WTC11 (cell line): ENCODE results near the gene LRIT3. TPM values are rescaled to one million over a fixed set of nuclear protein-coding genes. Genes with fewer than 3 reads are reported as not detected.

Experiments used
- ATAC-seq: fragments of 200-7000 bp; cut with Tn5 transposase; 2 replicates; pipeline ENCODE4 v1.10.0; 2021; ENCODE audit warnings: mild to moderate bottlenecking, moderate library complexity
- CTCF ChIA-PET: fragments of 300-600 bp; sonication (Branson Sonifier 250); formaldehyde crosslinking; loops from one replicate; lab custom pipeline; 2021; ENCODE audit warnings: antibody characterized with exemption; lab: Charles Lee
- POLR2A ChIA-PET: fragments of 350-600 bp; sonication (Branson Sonifier 250); formaldehyde crosslinking; loops from one replicate; lab custom pipeline; 2021; ENCODE audit warnings: antibody characterized with exemption; lab: Charles Lee
- DNase-seq: peaks from one replicate; pipeline ENCODE4 v3.0.0; 2021; ENCODE audit warnings: low spot score
- H3K27ac Mint-ChIP-seq: 2 replicates; pipeline ENCODE4 v1.8.0; 2021; ENCODE audit warnings: mixed read lengths
- H3K27me3 Mint-ChIP-seq: 2 replicates; pipeline ENCODE4 v1.8.0; 2021; ENCODE audit warnings: low read depth, mild to moderate bottlenecking, moderate library complexity, mixed read lengths
- H3K36me3 Mint-ChIP-seq: 2 replicates; pipeline ENCODE4 v1.8.0; 2021; ENCODE audit warnings: mixed read lengths
- H3K4me1 Mint-ChIP-seq: 2 replicates; pipeline ENCODE4 v1.8.0; 2022; ENCODE audit warnings: mixed read lengths
- H3K4me3 Mint-ChIP-seq: 2 replicates; pipeline ENCODE4 v1.8.0; 2021; ENCODE audit warnings: mild to moderate bottlenecking, moderate library complexity, mixed read lengths
- H3K9me3 Mint-ChIP-seq: 2 replicates; pipeline ENCODE4 v1.8.0; 2021; ENCODE audit warnings: mixed read lengths
- AFF4 ChIP-seq: sonication (generic); formaldehyde crosslinking; IDR thresholded peaks from 2 replicates; pipeline ENCODE4 v1.8.1; 2023; ENCODE audit warnings: mild to moderate bottlenecking, missing genetic modification reagents, borderline replicate concordance
- ATF2 ChIP-seq: sonication (generic); formaldehyde crosslinking; IDR thresholded peaks from 2 replicates; pipeline ENCODE4 v1.8.1; 2022; ENCODE audit warnings: low read depth, missing genetic modification reagents, borderline replicate concordance
- CTCF ChIP-seq: fragments of 200-600 bp; IDR thresholded peaks from 2 replicates; pipeline ENCODE4 v1.8.0; 2022; ENCODE audit warnings: antibody characterized with exemption
- E2F1 ChIP-seq: sonication (generic); formaldehyde crosslinking; IDR thresholded peaks from 2 replicates; pipeline ENCODE4 v1.8.0; 2022; ENCODE audit warnings: mild to moderate bottlenecking, missing genetic modification reagents
- FOXK1 ChIP-seq: sonication (generic); formaldehyde crosslinking; IDR thresholded peaks from 2 replicates; pipeline ENCODE4 v1.8.0; 2022; ENCODE audit warnings: mild to moderate bottlenecking, moderate library complexity, missing genetic modification reagents
- IRF2 ChIP-seq: sonication (generic); formaldehyde crosslinking; IDR thresholded peaks from 2 replicates; pipeline ENCODE4 v1.8.0; 2022; ENCODE audit warnings: low read depth, missing genetic modification reagents, borderline replicate concordance
- JAZF1 ChIP-seq: fragments of 250-450 bp; sonication (Bioruptor Pico); IDR thresholded peaks from 2 replicates; pipeline ENCODE4 v1.9.0; 2021; ENCODE audit warnings: moderate library complexity, mild to moderate bottlenecking, inconsistent platforms
- KAT7 ChIP-seq: sonication (generic); formaldehyde crosslinking; IDR thresholded peaks from 2 replicates; pipeline ENCODE4 v1.8.1; 2023; ENCODE audit warnings: missing genetic modification reagents, mild to moderate bottlenecking, borderline replicate concordance
- NR2C2 ChIP-seq: sonication (generic); formaldehyde crosslinking; IDR thresholded peaks from 2 replicates; pipeline ENCODE4 v1.8.0; 2022; ENCODE audit warnings: mild to moderate bottlenecking, missing genetic modification reagents
- PRRX2 ChIP-seq: fragments of 250-450 bp; sonication (Bioruptor Pico); IDR thresholded peaks from 2 replicates; pipeline ENCODE4 v1.8.0; 2021; ENCODE audit warnings: mild to moderate bottlenecking
- ZBTB43 ChIP-seq: sonication (generic); formaldehyde crosslinking; IDR thresholded peaks from 2 replicates; pipeline ENCODE4 v1.8.1; 2023; ENCODE audit warnings: mild to moderate bottlenecking, missing genetic modification reagents
- ZNF121 ChIP-seq: sonication (generic); formaldehyde crosslinking; IDR thresholded peaks from 2 replicates; pipeline ENCODE4 v1.8.0; 2023; ENCODE audit warnings: missing genetic modification reagents
- ZNF138 ChIP-seq: sonication (generic); formaldehyde crosslinking; conservative IDR thresholded peaks from 2 replicates; pipeline ENCODE4 v1.8.1; 2022; ENCODE audit warnings: mild to moderate bottlenecking, moderate library complexity, missing genetic modification reagents
- ZNF232 ChIP-seq: sonication (generic); formaldehyde crosslinking; IDR thresholded peaks from 2 replicates; pipeline ENCODE4 v1.8.0; 2022; ENCODE audit warnings: mild to moderate bottlenecking, missing genetic modification reagents
- ZNF263 ChIP-seq: sonication (generic); formaldehyde crosslinking; IDR thresholded peaks from 2 replicates; pipeline ENCODE4 v1.8.1; 2022; ENCODE audit warnings: low read depth, mild to moderate bottlenecking, moderate library complexity, missing genetic modification reagents
- total RNA-seq: library from RNA; stranded (reverse); gene quantifications from 3 replicates; pipeline ENCODE4 v1.2.3, GENCODE V29; 2021
- TF ChIP-seq, protein P1 (sequence below): fragments of 250-450 bp; sonication (Bioruptor Pico); IDR thresholded peaks from 2 replicates; pipeline ENCODE4 v1.9.0; 2021; ENCODE audit warnings: mild to moderate bottlenecking
- TF ChIP-seq, protein P2 (sequence below): sonication (generic); formaldehyde crosslinking; IDR thresholded peaks from 2 replicates; pipeline ENCODE4 v1.8.1; 2023; ENCODE audit warnings: mild to moderate bottlenecking, missing genetic modification reagents, moderate library complexity
- TF ChIP-seq, protein P3 (sequence below): sonication (generic); formaldehyde crosslinking; IDR thresholded peaks from 2 replicates; pipeline ENCODE4 v1.8.1; 2023; ENCODE audit warnings: mild to moderate bottlenecking, missing genetic modification reagents, moderate library complexity
- TF ChIP-seq, protein P4 (sequence below): fragments of 250-450 bp; sonication (Bioruptor Pico); IDR thresholded peaks from 2 replicates; pipeline ENCODE4 v1.9.0; 2021; ENCODE audit warnings: mild to moderate bottlenecking

The LRIT3 gene
- total RNA-seq, 1 experiment from 2014 or later, result 0.11 TPM

- CTCF ChIA-PET, result no interaction called here
- peaks cover 13% of the 10 kb centered on the region for H3K9me3 Mint-ChIP-seq
- TF ChIP-seq ZNF121 (peak; percentile 58; the same call in 1 of the 2 replicates), IRF2 (CRISPR knock-in tag) (no peak), FOXK1 (CRISPR knock-in tag) (no peak), E2F1 (CRISPR knock-in tag) (no peak)
- no peak for DNase-seq
- no peaks in the 10 kb centered on the region for H3K4me1 Mint-ChIP-seq
- POLR2A ChIA-PET, result no interaction called here
- H3K4me3 Mint-ChIP-seq, result no peak overlapping the region
- H3K36me3 Mint-ChIP-seq, result no peaks in the 10 kb centered on the region; the same call in 1 of the 2 replicates
- no peak overlapping the region for H3K27ac Mint-ChIP-seq
- no peaks in the 10 kb centered on the region for H3K27me3 Mint-ChIP-seq
- ATAC-seq, result no peak
These were observed 30.4 kb downstream of the LRIT3 start for GRCh38 chr4:109878355-109878754.

DNA sequence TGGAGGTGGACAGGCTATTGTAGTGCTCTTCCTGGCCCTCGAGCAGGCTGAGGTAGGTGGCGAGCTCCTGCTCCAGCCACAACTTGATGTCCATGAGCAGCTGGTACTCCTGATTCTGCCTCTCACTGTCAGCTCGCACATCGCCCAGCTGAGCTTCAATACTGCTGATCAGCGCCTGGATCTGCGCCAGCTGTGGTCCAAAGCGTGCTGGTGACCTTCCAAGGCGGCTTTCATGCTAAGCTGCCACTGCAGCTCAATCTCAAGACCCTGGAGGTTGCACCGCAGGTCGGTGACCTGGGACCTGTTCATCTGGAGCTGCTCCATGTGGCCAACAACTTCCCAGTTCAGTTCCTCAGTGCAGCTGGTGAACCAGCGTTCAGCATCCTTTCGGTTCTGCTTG, 31.2 kb downstream of the LRIT3 start:
- H3K27me3 Mint-ChIP-seq, result no peaks in the 10 kb centered on the region
- CTCF ChIA-PET, result no interaction called here
- H3K4me1 Mint-ChIP-seq, result no peaks in the 10 kb centered on the region
- no peak for TF ChIP-seq PRRX2
- TF ChIP-seq, protein P1, sequence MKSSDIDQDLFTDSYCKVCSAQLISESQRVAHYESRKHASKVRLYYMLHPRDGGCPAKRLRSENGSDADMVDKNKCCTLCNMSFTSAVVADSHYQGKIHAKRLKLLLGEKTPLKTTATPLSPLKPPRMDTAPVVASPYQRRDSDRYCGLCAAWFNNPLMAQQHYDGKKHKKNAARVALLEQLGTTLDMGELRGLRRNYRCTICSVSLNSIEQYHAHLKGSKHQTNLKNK, result no peak
- no peak for TF ChIP-seq ATF2 (CRISPR knock-in tag)
- TF ChIP-seq ZNF121, result no peak
- no peak for TF ChIP-seq ZNF138 (CRISPR knock-in tag)
- no peak for TF ChIP-seq JAZF1 (CRISPR knock-in tag)
- TF ChIP-seq NR2C2 (CRISPR knock-in tag), result no peak
- no peak for TF ChIP-seq ZNF263 (CRISPR knock-in tag)
- TF ChIP-seq AFF4 (CRISPR knock-in tag), result no peak
- TF ChIP-seq, protein P2, sequence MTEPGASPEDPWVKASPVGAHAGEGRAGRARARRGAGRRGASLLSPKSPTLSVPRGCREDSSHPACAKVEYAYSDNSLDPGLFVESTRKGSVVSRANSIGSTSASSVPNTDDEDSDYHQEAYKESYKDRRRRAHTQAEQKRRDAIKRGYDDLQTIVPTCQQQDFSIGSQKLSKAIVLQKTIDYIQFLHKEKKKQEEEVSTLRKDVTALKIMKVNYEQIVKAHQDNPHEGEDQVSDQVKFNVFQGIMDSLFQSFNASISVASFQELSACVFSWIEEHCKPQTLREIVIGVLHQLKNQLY (CRISPR knock-in tag), result no peak
- no peak for TF ChIP-seq ZBTB43 (CRISPR knock-in tag)
- TF ChIP-seq, protein P3, sequence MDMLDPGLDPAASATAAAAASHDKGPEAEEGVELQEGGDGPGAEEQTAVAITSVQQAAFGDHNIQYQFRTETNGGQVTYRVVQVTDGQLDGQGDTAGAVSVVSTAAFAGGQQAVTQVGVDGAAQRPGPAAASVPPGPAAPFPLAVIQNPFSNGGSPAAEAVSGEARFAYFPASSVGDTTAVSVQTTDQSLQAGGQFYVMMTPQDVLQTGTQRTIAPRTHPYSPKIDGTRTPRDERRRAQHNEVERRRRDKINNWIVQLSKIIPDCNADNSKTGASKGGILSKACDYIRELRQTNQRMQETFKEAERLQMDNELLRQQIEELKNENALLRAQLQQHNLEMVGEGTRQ, result no peak
- TF ChIP-seq KAT7 (CRISPR knock-in tag), result no peak
- TF ChIP-seq, protein P4, sequence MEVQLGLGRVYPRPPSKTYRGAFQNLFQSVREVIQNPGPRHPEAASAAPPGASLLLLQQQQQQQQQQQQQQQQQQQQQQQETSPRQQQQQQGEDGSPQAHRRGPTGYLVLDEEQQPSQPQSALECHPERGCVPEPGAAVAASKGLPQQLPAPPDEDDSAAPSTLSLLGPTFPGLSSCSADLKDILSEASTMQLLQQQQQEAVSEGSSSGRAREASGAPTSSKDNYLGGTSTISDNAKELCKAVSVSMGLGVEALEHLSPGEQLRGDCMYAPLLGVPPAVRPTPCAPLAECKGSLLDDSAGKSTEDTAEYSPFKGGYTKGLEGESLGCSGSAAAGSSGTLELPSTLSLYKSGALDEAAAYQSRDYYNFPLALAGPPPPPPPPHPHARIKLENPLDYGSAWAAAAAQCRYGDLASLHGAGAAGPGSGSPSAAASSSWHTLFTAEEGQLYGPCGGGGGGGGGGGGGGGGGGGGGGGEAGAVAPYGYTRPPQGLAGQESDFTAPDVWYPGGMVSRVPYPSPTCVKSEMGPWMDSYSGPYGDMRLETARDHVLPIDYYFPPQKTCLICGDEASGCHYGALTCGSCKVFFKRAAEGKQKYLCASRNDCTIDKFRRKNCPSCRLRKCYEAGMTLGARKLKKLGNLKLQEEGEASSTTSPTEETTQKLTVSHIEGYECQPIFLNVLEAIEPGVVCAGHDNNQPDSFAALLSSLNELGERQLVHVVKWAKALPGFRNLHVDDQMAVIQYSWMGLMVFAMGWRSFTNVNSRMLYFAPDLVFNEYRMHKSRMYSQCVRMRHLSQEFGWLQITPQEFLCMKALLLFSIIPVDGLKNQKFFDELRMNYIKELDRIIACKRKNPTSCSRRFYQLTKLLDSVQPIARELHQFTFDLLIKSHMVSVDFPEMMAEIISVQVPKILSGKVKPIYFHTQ (CRISPR knock-in tag), result no peak
- no peak for TF ChIP-seq ZNF232 (CRISPR knock-in tag)
- no peak for TF ChIP-seq CTCF

More for the DNA sequence above, 31.2 kb downstream of the LRIT3 start:
- H3K36me3 Mint-ChIP-seq, result no peaks in the 10 kb centered on the region; the same call in 1 of the 2 replicates
- no peak overlapping the region for H3K4me3 Mint-ChIP-seq
- POLR2A ChIA-PET, result no interaction called here
- DNase-seq (no peak), ATAC-seq (no peak)
- peaks cover 13% of the 10 kb centered on the region for H3K9me3 Mint-ChIP-seq
- no peak overlapping the region for H3K27ac Mint-ChIP-seq
